ENCODE measurements around the gene ZBTB4.
A peak's percentile ranks its signal among the peaks of the same experiment; 100 is the strongest.

ZBTB4 gene

DNA sequence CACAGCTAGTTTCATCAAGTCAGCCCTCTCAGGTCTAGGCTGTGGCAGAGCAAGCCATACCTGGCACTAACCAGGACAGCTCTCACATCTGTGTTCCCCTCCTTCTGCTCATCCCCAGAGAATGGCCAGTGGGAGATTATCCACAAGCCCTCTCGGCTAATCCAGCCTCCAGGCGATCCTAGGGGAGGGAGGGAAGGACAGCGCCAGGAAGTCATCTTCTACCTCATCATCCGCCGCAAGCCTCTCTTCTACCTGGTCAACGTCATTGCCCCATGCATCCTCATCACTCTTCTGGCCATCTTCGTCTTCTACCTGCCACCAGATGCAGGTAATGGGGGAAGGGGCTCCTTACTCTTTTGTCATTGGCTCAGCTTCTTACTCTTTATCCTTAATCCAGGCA, 31.0 kb downstream of the ZBTB4 start:
- TF ChIP-seq, protein P1, sequence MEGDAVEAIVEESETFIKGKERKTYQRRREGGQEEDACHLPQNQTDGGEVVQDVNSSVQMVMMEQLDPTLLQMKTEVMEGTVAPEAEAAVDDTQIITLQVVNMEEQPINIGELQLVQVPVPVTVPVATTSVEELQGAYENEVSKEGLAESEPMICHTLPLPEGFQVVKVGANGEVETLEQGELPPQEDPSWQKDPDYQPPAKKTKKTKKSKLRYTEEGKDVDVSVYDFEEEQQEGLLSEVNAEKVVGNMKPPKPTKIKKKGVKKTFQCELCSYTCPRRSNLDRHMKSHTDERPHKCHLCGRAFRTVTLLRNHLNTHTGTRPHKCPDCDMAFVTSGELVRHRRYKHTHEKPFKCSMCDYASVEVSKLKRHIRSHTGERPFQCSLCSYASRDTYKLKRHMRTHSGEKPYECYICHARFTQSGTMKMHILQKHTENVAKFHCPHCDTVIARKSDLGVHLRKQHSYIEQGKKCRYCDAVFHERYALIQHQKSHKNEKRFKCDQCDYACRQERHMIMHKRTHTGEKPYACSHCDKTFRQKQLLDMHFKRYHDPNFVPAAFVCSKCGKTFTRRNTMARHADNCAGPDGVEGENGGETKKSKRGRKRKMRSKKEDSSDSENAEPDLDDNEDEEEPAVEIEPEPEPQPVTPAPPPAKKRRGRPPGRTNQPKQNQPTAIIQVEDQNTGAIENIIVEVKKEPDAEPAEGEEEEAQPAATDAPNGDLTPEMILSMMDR (IDR thresholded peaks at IDR 0.05; ENCODE audit: low read depth, low read length, missing control alignments), result no peak
- no peak for DNase-seq (ENCODE audit: extremely low read depth, low read depth)
- H3K4me3 ChIP-seq (replicated peaks; ENCODE audit: low read depth, low read length), result no peak overlapping the region

DNA sequence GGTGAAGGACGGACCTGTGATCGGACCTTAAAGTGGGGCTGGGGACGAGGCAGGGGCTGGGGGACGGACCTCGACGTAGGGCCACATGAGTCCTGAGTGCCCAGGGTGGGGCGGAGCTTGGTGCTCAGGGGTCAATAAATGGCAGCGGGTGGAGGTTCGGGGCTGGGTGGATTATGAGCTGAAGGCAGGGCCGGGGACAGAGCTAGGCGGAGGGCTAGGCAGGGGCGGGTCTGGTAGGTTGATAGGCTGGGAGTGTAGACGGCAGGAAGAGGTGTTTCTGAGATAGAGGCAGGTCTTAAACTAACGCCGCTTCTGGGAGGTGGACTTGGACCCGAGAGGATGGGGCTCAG, 33.8 kb downstream of the ZBTB4 start:
- 0 out of 2 replicates have a peak overlapping the region, but pooled peaks have one; percentile 21 for H3K4me3 ChIP-seq (replicated peaks; ENCODE audit: low read depth, low read length)
- TF ChIP-seq, protein P1 (IDR thresholded peaks at IDR 0.05; ENCODE audit: low read depth, low read length, missing control alignments), result no peak
- no peak for DNase-seq (ENCODE audit: extremely low read depth, low read depth)

DNA sequence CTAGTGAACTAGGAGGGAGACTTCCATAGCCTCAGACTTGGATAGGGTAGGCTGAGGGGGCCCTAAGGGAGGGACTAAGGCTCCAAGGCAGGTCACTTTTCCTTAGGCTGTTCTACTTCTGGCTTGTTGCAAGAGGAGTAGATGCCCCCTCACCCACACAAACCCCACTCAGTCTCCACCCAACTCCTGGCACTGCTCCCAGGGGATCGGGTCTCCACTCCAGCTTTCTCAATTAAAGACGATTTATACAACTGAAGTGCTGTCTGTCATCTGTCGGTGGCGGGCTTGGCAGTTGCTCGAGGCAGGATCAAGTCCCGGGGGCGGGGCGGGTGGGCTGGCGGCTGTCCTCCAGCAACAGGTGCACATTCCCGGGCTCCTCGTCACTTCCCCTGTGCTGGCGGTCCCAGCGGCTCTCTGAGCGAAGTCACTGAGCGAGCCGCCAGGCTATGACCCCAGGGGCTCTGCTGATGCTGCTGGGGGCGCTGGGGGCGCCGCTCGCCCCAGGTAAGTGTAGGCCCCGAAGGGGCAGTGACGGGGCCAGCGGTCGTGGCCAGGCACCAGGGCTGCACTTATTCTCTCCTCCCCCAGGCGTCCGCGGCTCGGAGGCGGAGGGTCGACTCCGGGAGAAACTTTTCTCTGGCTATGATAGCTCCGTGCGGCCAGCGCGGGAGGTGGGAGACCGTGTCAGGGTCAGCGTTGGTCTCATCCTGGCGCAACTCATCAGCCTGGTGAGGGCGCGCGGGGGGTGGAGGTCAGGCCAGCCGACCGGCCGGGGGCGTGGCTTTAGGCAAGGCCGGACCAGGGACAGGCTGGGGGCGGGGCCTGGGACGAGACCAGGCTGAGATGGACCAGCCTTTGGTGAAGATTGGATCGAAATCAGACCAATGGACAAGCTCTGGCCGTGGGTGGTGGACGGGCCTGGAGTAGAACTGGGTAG, 34.5 kb downstream of the ZBTB4 start, which contains the start of gene CHRNB1:
Gene CHRNB1 (plus strand): TSS at position 380 of the 937 bp plus-strand sequence. CDS start 67 bp downstream, at position 447.
- peak within 1 kb of the TSS; percentile 21; the same call in 1 of the 2 replicates for H3K4me3 ChIP-seq (replicated peaks; ENCODE audit: low read depth, low read length)
- DNase-seq (ENCODE audit: extremely low read depth, low read depth), result no peak
- TF ChIP-seq, protein P1 (IDR thresholded peaks at IDR 0.05; ENCODE audit: low read depth, low read length, missing control alignments), result no peak

DNA sequence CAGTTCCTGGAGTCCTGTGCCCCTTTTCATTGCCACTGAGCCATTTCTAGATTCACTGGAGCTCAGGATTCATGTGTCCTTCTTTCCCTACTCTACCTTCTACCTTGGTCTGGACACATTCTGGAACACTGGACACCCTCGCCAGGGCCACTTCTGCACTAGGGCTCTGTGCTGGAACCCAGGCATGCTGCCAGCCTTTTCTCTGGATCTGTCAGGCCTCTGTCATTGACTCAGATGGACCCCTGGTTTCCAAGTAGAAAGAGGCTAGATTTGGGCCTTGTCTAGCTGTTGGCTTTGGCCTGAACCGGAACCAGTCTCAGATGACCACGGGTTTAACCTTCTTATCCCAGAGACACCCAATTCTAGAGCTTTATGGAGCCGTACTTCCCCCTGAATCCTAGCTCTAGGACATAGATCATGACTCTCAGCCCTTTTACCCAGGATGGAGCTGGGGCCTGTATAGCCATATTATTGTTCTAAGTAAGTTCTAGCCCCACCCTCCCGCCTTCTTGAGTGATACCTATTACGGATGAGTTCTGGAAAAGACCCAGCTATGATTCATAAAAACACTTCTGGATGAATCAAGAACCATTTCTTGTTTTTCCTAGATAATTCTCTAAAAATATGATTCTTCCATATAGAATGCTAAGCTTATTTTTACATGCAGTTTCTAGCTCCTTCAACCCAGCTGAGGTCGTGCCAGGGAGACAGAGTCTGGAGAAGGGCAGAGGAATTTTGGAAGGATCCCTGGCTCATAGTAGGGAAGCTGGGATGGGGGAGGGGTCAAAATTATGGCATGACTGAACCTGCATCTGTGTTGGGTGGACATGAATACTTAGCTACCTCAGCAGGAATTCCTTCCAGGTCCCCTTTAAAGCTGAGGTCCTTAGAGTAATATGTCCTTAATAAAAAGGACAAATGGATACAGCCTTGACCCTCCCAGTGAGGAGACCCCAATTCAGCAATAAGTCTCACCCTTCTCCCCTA, 35.6 kb downstream of the ZBTB4 start:
- DNase-seq (ENCODE audit: extremely low read depth, low read depth), result no peak
- TF ChIP-seq, protein P1 (IDR thresholded peaks at IDR 0.05; ENCODE audit: low read depth, low read length, missing control alignments), result no peak
- no peak overlapping the region for H3K4me3 ChIP-seq (replicated peaks; ENCODE audit: low read depth, low read length)

DNA sequence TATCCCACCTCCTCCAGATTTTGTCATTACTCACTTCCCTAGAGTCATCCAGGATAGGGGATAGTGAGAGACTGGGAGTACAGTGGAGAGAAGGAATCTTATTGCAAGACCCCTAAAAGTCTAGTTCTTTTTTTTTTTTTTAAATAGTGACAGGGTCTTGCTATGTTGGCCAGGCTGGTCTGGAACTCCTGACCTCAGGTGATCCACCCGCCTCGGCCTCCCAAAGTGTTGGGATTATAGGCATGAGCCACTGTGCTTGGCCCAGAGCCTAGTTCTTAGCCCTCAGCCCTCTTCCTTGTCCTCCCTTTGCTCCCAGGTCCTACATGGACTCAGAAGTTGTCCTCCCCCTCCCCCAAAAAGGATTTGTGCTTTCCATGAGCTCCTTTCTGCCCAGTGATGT, 37.3 kb downstream of the ZBTB4 start:
- DNase-seq (ENCODE audit: extremely low read depth, low read depth), result no peak
- no peak overlapping the region for H3K4me3 ChIP-seq (replicated peaks; ENCODE audit: low read depth, low read length)
- TF ChIP-seq, protein P1 (IDR thresholded peaks at IDR 0.05; ENCODE audit: low read depth, low read length, missing control alignments), result no peak

DNA sequence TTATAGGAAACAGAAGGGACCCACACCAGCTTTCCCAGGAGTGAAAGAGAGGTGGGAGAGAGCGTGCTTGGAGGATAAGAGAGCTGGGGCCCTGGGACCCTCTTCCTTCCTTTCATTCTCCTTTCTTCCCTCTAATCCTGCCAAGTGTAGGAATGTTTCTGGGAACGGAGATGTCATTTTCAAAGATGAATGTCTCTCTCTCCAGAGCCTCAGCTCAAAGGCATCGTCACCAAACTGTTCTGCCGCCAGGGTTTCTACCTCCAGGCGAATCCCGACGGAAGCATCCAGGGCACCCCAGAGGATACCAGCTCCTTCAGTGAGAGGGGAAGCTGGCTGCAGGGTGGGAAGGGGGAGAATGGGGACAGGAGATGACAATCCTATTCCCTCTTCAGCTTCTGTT, 38.2 kb downstream of the ZBTB4 start:
- TF ChIP-seq, protein P1 (IDR thresholded peaks at IDR 0.05; ENCODE audit: low read depth, low read length, missing control alignments), result no peak
- H3K4me3 ChIP-seq (replicated peaks; ENCODE audit: low read depth, low read length), result no peak overlapping the region
- DNase-seq (ENCODE audit: extremely low read depth, low read depth), result no peak
